CD4-positive, alpha-beta memory T cell (primary cell): ENCODE measurements around the gene NRARP. TPM values are rescaled to one million over a fixed set of nuclear protein-coding genes. Genes with fewer than 3 reads are reported as not detected.

ENCODE experiments used
- CTCF ChIA-PET: fragments of 350-600 bp; sonication (Branson Sonifier 250); formaldehyde crosslinking; loops from one replicate; lab custom pipeline; 2021; ENCODE audit warnings: inconsistent platforms; ENCODE audit not compliant: partially characterized antibody; lab: Charles Lee
- POLR2A ChIA-PET: fragments of 350-600 bp; sonication (Branson Sonifier 250); formaldehyde crosslinking; loops from one replicate; lab custom pipeline; 2021; ENCODE audit not compliant: partially characterized antibody; lab: Charles Lee
- DNase-seq, 5 donors: peaks; one replicate each; pipeline versions ENCODE4 v3.0.0 to v3.0.0-alpha.2; 2020 to 2022; ENCODE audit warnings: mixed read lengths in 1 of 5
- H3K27ac ChIP-seq: one replicate; pipeline ENCODE4 v1.7.0; 2013; ENCODE audit warnings: low read depth, low read length
- H3K27me3 ChIP-seq: 2 replicates; pipeline ENCODE4 v1.7.0; 2013; ENCODE audit warnings: mild to moderate bottlenecking, low read length, moderate library complexity; ENCODE audit not compliant: insufficient read depth
- H3K36me3 ChIP-seq: 2 replicates; pipeline ENCODE4 v1.7.0; 2013; ENCODE audit warnings: mild to moderate bottlenecking, low read length, moderate library complexity; ENCODE audit not compliant: insufficient read depth
- H3K4me1 ChIP-seq: 2 replicates; pipeline ENCODE4 v1.7.0; 2013; ENCODE audit warnings: mild to moderate bottlenecking, low read length, moderate library complexity; ENCODE audit not compliant: insufficient read depth
- H3K4me3 ChIP-seq, 2 donors: one replicate each; pipeline ENCODE4 v1.7.0; 2013; ENCODE audit warnings: low read length in 2 of 2, mild to moderate bottlenecking in 1 of 2
- H3K9me3 ChIP-seq, 2 donors: one replicate each; pipeline ENCODE4 v1.7.0; 2013; ENCODE audit warnings: low read length in 2 of 2, control low read depth in 1 of 2; ENCODE audit not compliant: control insufficient read depth in 1 of 2
- H3K27ac Mint-ChIP-seq, 7 donors: one replicate each; pipeline ENCODE4 v1.8.0; 2020 to 2021; ENCODE audit warnings: mixed read lengths in 7 of 7, mild to moderate bottlenecking in 6 of 7, inconsistent platforms in 3 of 7, moderate library complexity in 3 of 7
- H3K27me3 Mint-ChIP-seq, 2 donors: one replicate each; pipeline ENCODE4 v1.8.0; 2020 to 2021; ENCODE audit warnings: mixed read lengths in 2 of 2
- H3K36me3 Mint-ChIP-seq, 2 donors: one replicate each; pipeline ENCODE4 v1.8.0; 2020 to 2021; ENCODE audit warnings: mixed read lengths in 2 of 2, inconsistent platforms in 1 of 2, mild to moderate bottlenecking in 1 of 2
- H3K4me1 Mint-ChIP-seq, 4 donors: one replicate each; pipeline ENCODE4 v1.8.0; 2020 to 2021; ENCODE audit warnings: mixed read lengths in 4 of 4, mild to moderate bottlenecking in 1 of 4
- H3K4me3 Mint-ChIP-seq, 8 donors: one replicate each; pipeline ENCODE4 v1.8.0; 2020 to 2021; ENCODE audit warnings: mixed read lengths in 8 of 8, mild to moderate bottlenecking in 7 of 8, moderate library complexity in 6 of 8, inconsistent platforms in 3 of 8
- H3K9me3 Mint-ChIP-seq, 8 donors: one replicate each; pipeline ENCODE4 v1.8.0; 2020 to 2021; ENCODE audit warnings: mixed read lengths in 8 of 8, mild to moderate bottlenecking in 5 of 8, inconsistent platforms in 3 of 8, moderate library complexity in 1 of 8
- intact Hi-C: fragments of 100-400 bp; cut with micrococcal nuclease; formaldehyde crosslinking; loops from one replicate; pipeline ENCODE4 v1.15.1; 2023
- polyA plus RNA-seq, 2 donors: library from polyadenylated mRNA; unstranded; fragments of 300-500 nt; fragmentation: Illumina TruSeq; gene quantifications; one replicate each; pipeline ENCODE4 v1.2.3, GENCODE V29; 2021
- total RNA-seq, 2 experiments: library from RNA; stranded (reverse); gene quantifications; one replicate each; pipeline ENCODE4 v1.2.3, GENCODE V29; 2021

The NRARP gene
- total and polyA plus RNA-seq, 4 experiments from 2014 or later, result 0.25 to 0.29 TPM; not detected in 2

- Histone ChIP-seq H3K4me3 (no peak overlapping the region), H3K27ac (no peak overlapping the region), H3K36me3 (no peaks in the 10 kb centered on the region), H3K27me3 (no peaks in the 10 kb centered on the region), H3K4me1 (peaks cover 25% of the 10 kb centered on the region), H3K9me3 (no peaks in the 10 kb centered on the region)
- peak overlapping the region in 1 of 8 donors; percentile 89 for H3K4me3 Mint-ChIP-seq
- H3K9me3 Mint-ChIP-seq, result peaks cover 0 to 3% (median 0%) of the 10 kb centered on the region in 8 donors
- no peak overlapping the region for H3K27ac Mint-ChIP-seq
- ChIA-PET CTCF (interaction anchor here (2.0 kb wide), 1 partner anchor 16 kb away, joined by 10 read pairs; no protein-coding TSS in a partner anchor), POLR2A (interaction anchor here (1.1 to 10.6 kb wide), 3 partner anchors 12 to 52 kb away, joined by 3 to 260 read pairs (median 3); partner anchors contain the start of gene TUBB4B)
- H3K4me1 Mint-ChIP-seq, result peaks cover 2 to 24% (median 10%) of the 10 kb centered on the region in 4 donors
- H3K36me3 Mint-ChIP-seq, result peaks cover 0 to 3% of the 10 kb centered on the region in 2 donors
- H3K27me3 Mint-ChIP-seq, result no peaks in the 10 kb centered on the region
- intact Hi-C loops, result no loop called here
- DNase-seq, result peak in 1 of 5 donors; percentile 36
Measured at GRCh38 chr9:137252555-137253506, 49.2 kb downstream of the NRARP start.

DNA sequence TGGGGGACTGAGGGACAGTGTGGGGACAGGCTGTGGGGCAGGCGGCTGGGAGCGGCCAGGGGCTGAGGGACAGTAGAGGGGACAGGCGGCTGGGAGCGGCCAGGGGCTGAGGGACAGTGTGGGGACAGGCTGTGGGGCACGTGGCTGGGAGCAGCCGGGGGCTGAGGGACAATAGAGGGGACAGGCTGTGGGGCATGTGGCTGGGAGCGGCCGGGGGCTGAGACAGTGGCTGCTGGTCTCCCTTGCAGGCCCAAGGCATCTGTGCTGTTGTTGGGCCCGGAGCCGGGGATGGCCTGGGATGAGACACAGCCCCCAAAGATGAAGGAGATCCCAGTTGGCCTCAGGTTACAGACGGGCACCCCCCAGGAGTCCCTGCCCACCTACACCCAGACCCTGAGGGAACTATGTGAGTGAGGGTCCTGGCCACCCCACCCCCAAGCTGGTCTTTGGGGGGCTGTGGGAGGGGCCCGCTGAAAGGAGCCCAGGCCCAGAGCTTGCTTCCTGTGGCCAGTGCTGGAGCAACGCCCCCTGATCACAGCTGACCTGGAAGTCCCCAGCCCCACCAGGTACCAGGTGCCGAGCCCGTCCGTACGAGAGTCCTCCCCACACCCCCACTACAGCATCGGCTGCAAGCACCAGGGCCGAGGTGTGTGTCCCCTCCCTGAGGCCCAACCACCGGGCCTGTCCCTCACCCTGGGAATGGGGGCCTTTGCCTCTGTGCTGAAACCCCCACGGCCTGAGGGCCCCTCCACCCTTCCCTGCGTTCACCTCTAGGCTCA, 50.4 kb downstream of the NRARP start:
- Mint-ChIP-seq H3K4me3 (no peak overlapping the region), H3K4me1 (peaks cover 2 to 17% (median 7%) of the 10 kb centered on the region in 4 donors), H3K27ac (no peak overlapping the region), H3K27me3 (no peaks in the 10 kb centered on the region), H3K36me3 (peaks cover 0 to 3% of the 10 kb centered on the region in 2 donors), H3K9me3 (peaks cover 0 to 3% (median 0%) of the 10 kb centered on the region in 8 donors)
- intact Hi-C loops, result no loop called here
- DNase-seq, result peak in 1 of 5 donors; percentile 28
- no peaks in the 10 kb centered on the region for H3K27me3 ChIP-seq
- no peaks in the 10 kb centered on the region for H3K9me3 ChIP-seq
- peaks cover 20% of the 10 kb centered on the region for H3K4me1 ChIP-seq
- H3K36me3 ChIP-seq, result no peaks in the 10 kb centered on the region
- POLR2A ChIA-PET, result interaction anchor here (1.2 to 10.6 kb wide), 2 partner anchors 11 to 50 kb away, joined by 3 to 260 read pairs; partner anchors contain the start of gene TUBB4B
- CTCF ChIA-PET, result no interaction called here
- H3K27ac ChIP-seq, result no peak overlapping the region
- H3K4me3 ChIP-seq, result no peak overlapping the region

GRCh38 chr9:137251194-137251461, 50.9 kb downstream of the NRARP start, which contains the start of gene STPG3:
STPG3 (plus strand) TSS chr9:137251286; CDS start chr9:137251287, 1 bp downstream.
- no peaks in the 10 kb centered on the region for H3K36me3 ChIP-seq
- H3K27me3 ChIP-seq, result no peaks in the 10 kb centered on the region
- no peak within 1 kb of the TSS for H3K27ac ChIP-seq
- intact Hi-C loops, result no loop called here
- ChIA-PET CTCF (no interaction called here), POLR2A (interaction anchor here (10.6 kb wide), 1 partner anchor 10 kb away, joined by 260 read pairs; the partner anchor contains the start of gene TUBB4B)
- peaks cover 2 to 11% (median 5%) of the 10 kb centered on the region in 4 donors for H3K4me1 Mint-ChIP-seq
- no peaks in the 10 kb centered on the region for H3K27me3 Mint-ChIP-seq
- H3K4me3 ChIP-seq, result no peak within 1 kb of the TSS
- peaks cover 0 to 3% of the 10 kb centered on the region in 2 donors for H3K36me3 Mint-ChIP-seq
- peaks cover 0 to 3% (median 0%) of the 10 kb centered on the region in 8 donors for H3K9me3 Mint-ChIP-seq
- H3K4me3 Mint-ChIP-seq, result no peak within 1 kb of the TSS
- peaks cover 15% of the 10 kb centered on the region for H3K4me1 ChIP-seq
- no peak within 1 kb of the TSS for H3K27ac Mint-ChIP-seq
- H3K9me3 ChIP-seq, result no peaks in the 10 kb centered on the region
- no peak for DNase-seq

DNA sequence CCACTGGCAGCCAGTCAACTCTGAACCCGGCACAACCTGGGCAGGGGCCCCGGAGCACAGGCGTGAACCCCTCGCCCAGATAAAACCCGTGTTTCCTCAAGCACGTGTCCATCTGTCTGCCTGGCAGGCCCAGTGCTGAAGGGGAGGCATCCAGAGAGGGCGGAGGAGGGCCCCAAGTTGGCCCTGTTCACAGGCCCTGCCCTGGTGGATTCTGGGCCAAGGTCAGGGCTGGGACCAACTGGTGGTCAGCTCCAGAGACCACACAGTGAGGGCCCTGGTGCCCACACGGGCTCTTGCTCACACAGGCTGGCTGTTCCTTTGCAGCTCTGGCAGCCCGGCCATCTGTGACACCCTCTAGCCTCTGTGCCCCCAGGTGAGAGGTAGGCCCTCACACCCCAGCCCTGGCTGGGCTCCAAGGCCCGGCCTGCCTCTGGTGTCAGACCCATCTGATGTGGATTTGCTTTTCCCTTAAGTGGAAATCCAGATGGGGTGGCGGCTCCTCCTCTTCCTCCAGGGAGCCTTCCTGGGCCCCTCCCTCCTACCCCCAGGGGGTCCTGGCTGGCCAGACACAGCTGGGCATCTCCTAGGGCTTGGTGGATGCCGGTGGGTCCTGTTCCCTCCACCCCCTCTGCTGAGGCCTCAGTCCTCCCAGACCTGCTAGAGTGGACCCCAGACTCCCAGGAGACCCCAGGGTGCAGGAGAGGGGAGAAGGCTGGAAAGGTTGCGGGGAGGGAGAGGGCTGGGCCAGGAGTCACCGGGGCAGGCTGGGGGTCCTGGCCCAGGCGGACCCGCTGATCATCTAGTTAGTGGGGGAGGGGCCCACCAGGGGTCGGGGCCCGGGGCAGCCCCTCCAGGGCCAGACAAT, 51.5 kb downstream of the NRARP start:
- H3K4me1 Mint-ChIP-seq, result peaks cover under 1 to 6% (median 2%) of the 10 kb centered on the region in 4 donors
- Histone ChIP-seq H3K36me3 (no peaks in the 10 kb centered on the region), H3K4me1 (peaks cover 9% of the 10 kb centered on the region), H3K27ac (no peak overlapping the region), H3K9me3 (no peaks in the 10 kb centered on the region), H3K27me3 (no peaks in the 10 kb centered on the region), H3K4me3 (no peak overlapping the region)
- no peaks in the 10 kb centered on the region for H3K27me3 Mint-ChIP-seq
- intact Hi-C loops, result no loop called here
- CTCF ChIA-PET, result no interaction called here
- H3K27ac Mint-ChIP-seq, result no peak overlapping the region
- DNase-seq, result peak in 1 of 5 donors; percentile 12
- POLR2A ChIA-PET, result interaction anchor here (10.6 kb wide), 1 partner anchor 9 kb away, joined by 260 read pairs; the partner anchor contains the start of gene TUBB4B
- peaks cover 0 to 3% (median 0%) of the 10 kb centered on the region in 8 donors for H3K9me3 Mint-ChIP-seq
- H3K4me3 Mint-ChIP-seq, result no peak overlapping the region
- peaks cover 0 to under 1% of the 10 kb centered on the region in 2 donors for H3K36me3 Mint-ChIP-seq

Other genes with a start within 250 kb of the NRARP start
- not detected for gene ENTPD2, start 248.2 kb downstream of the NRARP start, total RNA-seq
- gene ENTPD2, start 248.2 kb downstream of the NRARP start, polyA plus RNA-seq, result not detected
- under 1 TPM; 0.09 to 0.11 TPM for gene SAPCD2, start 231.7 kb downstream of the NRARP start, total RNA-seq
- under 1 TPM; 0.10 to 0.15 TPM for gene SAPCD2, start 231.7 kb downstream of the NRARP start, polyA plus RNA-seq
- 10 to 100 TPM; 10.6 to 12.5 TPM for gene UAP1L1, start 224.8 kb downstream of the NRARP start, total RNA-seq
- gene UAP1L1, start 224.8 kb downstream of the NRARP start, polyA plus RNA-seq, result 1 to 10 TPM in 1 of 2 donors, under 1 TPM in 1; 0.81 to 2.9 TPM
- gene MAN1B1, start 215.3 kb downstream of the NRARP start, total RNA-seq, result 10 to 100 TPM; 63.3 to 71.0 TPM
- gene MAN1B1, start 215.3 kb downstream of the NRARP start, polyA plus RNA-seq, result 10 to 100 TPM; 35.4 to 37.5 TPM
- 100 to 1,000 TPM; 357 to 362 TPM for gene DPP7, start 187.5 kb downstream of the NRARP start, total RNA-seq
- 100 to 1,000 TPM; 135 to 206 TPM for gene DPP7, start 187.5 kb downstream of the NRARP start, polyA plus RNA-seq
- gene GRIN1, start 163.1 kb downstream of the NRARP start, total RNA-seq, result not detected
- gene GRIN1, start 163.1 kb downstream of the NRARP start, polyA plus RNA-seq, result not detected
- not detected for gene LRRC26, start 132.2 kb downstream of the NRARP start, total RNA-seq
- not detected for gene LRRC26, start 132.2 kb downstream of the NRARP start, polyA plus RNA-seq
- gene TMEM210, start 130.2 kb downstream of the NRARP start, total RNA-seq, result not detected
- gene TMEM210, start 130.2 kb downstream of the NRARP start, polyA plus RNA-seq, result not detected
- 100 to 1,000 TPM; 116 to 125 TPM for gene ANAPC2, start 113.7 kb downstream of the NRARP start, total RNA-seq
- gene ANAPC2, start 113.7 kb downstream of the NRARP start, polyA plus RNA-seq, result 1 to 10 TPM; 3.2 to 5.7 TPM
- gene SSNA1, start 113.6 kb downstream of the NRARP start, total RNA-seq, result 10 to 100 TPM; 48.6 to 49.5 TPM
- 100 to 1,000 TPM; 117 to 161 TPM for gene SSNA1, start 113.6 kb downstream of the NRARP start, polyA plus RNA-seq
- 1 to 10 TPM; 8.5 to 8.6 TPM for gene TPRN, start 101.5 kb downstream of the NRARP start, total RNA-seq
- gene TPRN, start 101.5 kb downstream of the NRARP start, polyA plus RNA-seq, result under 1 TPM; 0.27 to 0.45 TPM
- 10 to 100 TPM; 39.5 to 42.9 TPM for gene TMEM203, start 96.6 kb downstream of the NRARP start, total RNA-seq
- 100 to 1,000 TPM; 129 to 170 TPM for gene TMEM203, start 96.6 kb downstream of the NRARP start, polyA plus RNA-seq
- gene NDOR1, start 96.6 kb downstream of the NRARP start, total RNA-seq, result 10 to 100 TPM; 36.7 to 37.1 TPM
- gene NDOR1, start 96.6 kb downstream of the NRARP start, polyA plus RNA-seq, result 1 to 10 TPM; 4.6 to 9.5 TPM
- gene RNF208, start 80.0 kb downstream of the NRARP start, total RNA-seq, result 1 to 10 TPM in 1 of 2 experiments, under 1 TPM in 1; 0.64 to 1.3 TPM
- not detected for gene RNF208, start 80.0 kb downstream of the NRARP start, polyA plus RNA-seq
- gene CYSRT1, start 77.1 kb downstream of the NRARP start, total RNA-seq, result under 1 TPM in 1 of 2 experiments, not detected in 1; 0.25 TPM
- gene CYSRT1, start 77.1 kb downstream of the NRARP start, polyA plus RNA-seq, result not detected
- not detected for gene RNF224, start 74.8 kb downstream of the NRARP start, total RNA-seq
- gene RNF224, start 74.8 kb downstream of the NRARP start, polyA plus RNA-seq, result not detected
- not detected for gene SLC34A3, start 71.4 kb downstream of the NRARP start, total RNA-seq
- not detected for gene SLC34A3, start 71.4 kb downstream of the NRARP start, polyA plus RNA-seq
- gene TUBB4B, start 61.0 kb downstream of the NRARP start, total RNA-seq, result 100 to 1,000 TPM in 1 of 2 experiments, 10 to 100 TPM in 1; 99.8 to 103 TPM
- 10 to 100 TPM; 53.1 to 64.1 TPM for gene TUBB4B, start 61.0 kb downstream of the NRARP start, polyA plus RNA-seq
- not detected for gene STPG3, start 51.0 kb downstream of the NRARP start, total RNA-seq
- not detected for gene STPG3, start 51.0 kb downstream of the NRARP start, polyA plus RNA-seq
- gene NELFB, start 46.9 kb downstream of the NRARP start, total RNA-seq, result 10 to 100 TPM; 44.3 to 44.9 TPM
- gene NELFB, start 46.9 kb downstream of the NRARP start, polyA plus RNA-seq, result 10 to 100 TPM; 28.3 to 28.7 TPM
- gene TOR4A, start 24.5 kb downstream of the NRARP start, total RNA-seq, result 1 to 10 TPM; 2.1 TPM
- gene TOR4A, start 24.5 kb downstream of the NRARP start, polyA plus RNA-seq, result under 1 TPM; 0.46 to 0.78 TPM
- gene EXD3, start 120.9 kb upstream of the NRARP start, total RNA-seq, result 10 to 100 TPM; 21.4 to 21.9 TPM
- 1 to 10 TPM; 2.5 to 7.1 TPM for gene EXD3, start 120.9 kb upstream of the NRARP start, polyA plus RNA-seq
- 1 to 10 TPM; 4.5 to 5.6 TPM for gene NOXA1, start 121.1 kb upstream of the NRARP start, total RNA-seq
- under 1 TPM; 0.29 to 1.00 TPM for gene NOXA1, start 121.1 kb upstream of the NRARP start, polyA plus RNA-seq
- not detected for gene ENTPD8, start 139.1 kb upstream of the NRARP start, total RNA-seq
- not detected for gene ENTPD8, start 139.1 kb upstream of the NRARP start, polyA plus RNA-seq
- gene NSMF, start 157.1 kb upstream of the NRARP start, total RNA-seq, result 10 to 100 TPM; 18.3 to 20.9 TPM
- gene NSMF, start 157.1 kb upstream of the NRARP start, polyA plus RNA-seq, result 10 to 100 TPM in 1 of 2 donors, 1 to 10 TPM in 1; 3.8 to 10.6 TPM
- gene PNPLA7, start 248.1 kb upstream of the NRARP start, total RNA-seq, result 10 to 100 TPM; 15.5 to 15.7 TPM
- gene PNPLA7, start 248.1 kb upstream of the NRARP start, polyA plus RNA-seq, result under 1 TPM in 1 of 2 donors, not detected in 1; 0.98 TPM
- 10 to 100 TPM; 91.6 to 95.9 TPM for gene MRPL41, start 249.6 kb upstream of the NRARP start, total RNA-seq
- gene MRPL41, start 249.6 kb upstream of the NRARP start, polyA plus RNA-seq, result 10 to 100 TPM; 37.8 to 39.9 TPM